Subcutaneous abdominal adipose tissue (tissue), 5 donors: ENCODE data around the gene CXCL9.
"Not testable (repeated sequence)": the region's sequence is repeated elsewhere in the genome, so short reads cannot be mapped to it uniquely, and the experiment has no call there.

Experiments used
- H3K27ac ChIP-seq: one replicate; pipeline ENCODE4 v1.7.0; 2013; ENCODE audit warnings: low read depth, mild to moderate bottlenecking, inconsistent platforms, low read length, moderate library complexity
- H3K27me3 ChIP-seq, 5 donors: one replicate each; pipeline ENCODE4 v1.7.0; 2013; ENCODE audit warnings: low read length in 5 of 5, inconsistent platforms in 1 of 5; ENCODE audit not compliant: control insufficient read depth in 5 of 5, insufficient read depth in 4 of 5
- H3K36me3 ChIP-seq, 5 donors: one replicate each; pipeline ENCODE4 v1.7.0; 2013; ENCODE audit warnings: low read length in 5 of 5; ENCODE audit not compliant: control insufficient read depth in 5 of 5, insufficient read depth in 5 of 5
- H3K4me1 ChIP-seq, 5 donors: one replicate each; pipeline ENCODE4 v1.7.0; 2013; ENCODE audit warnings: low read length in 5 of 5, mild to moderate bottlenecking in 3 of 5, moderate library complexity in 1 of 5; ENCODE audit not compliant: control insufficient read depth in 5 of 5, insufficient read depth in 5 of 5
- H3K4me3 ChIP-seq, 5 donors: one replicate each; pipeline ENCODE4 v1.7.0; 2013; ENCODE audit warnings: low read length in 5 of 5, low read depth in 1 of 5
- H3K9ac ChIP-seq, 5 donors: one replicate each; pipeline ENCODE4 v1.7.0; 2013; ENCODE audit warnings: low read length in 5 of 5, mild to moderate bottlenecking in 4 of 5, moderate library complexity in 3 of 5
- H3K9me3 ChIP-seq, 5 donors: one replicate each; pipeline ENCODE4 v1.7.0; 2013; ENCODE audit warnings: low read length in 5 of 5; ENCODE audit not compliant: control insufficient read depth in 5 of 5
- donor health status: healthy.
- donor health status: healthy.
- donor health status: healthy.
- donor health status: healthy.
- donor health status: healthy.

Gene CXCL9

GRCh38 chr4:76007089-76007862 lies at the start of gene CXCL9:
TSS of gene CXCL9 (minus strand) at chr4:76007509. CDS start at chr4:76007449, 60 bp downstream.
- Histone ChIP-seq H3K4me3 (no peak within 1 kb of the TSS), H3K36me3 (no peaks in the 10 kb centered on the region), H3K27ac (no peak within 1 kb of the TSS), H3K4me1 (peaks cover 3 to 19% (median 13%) of the 10 kb centered on the region in 5 donors), H3K9ac (no peak within 1 kb of the TSS), H3K9me3 (no peaks in the 10 kb centered on the region), H3K27me3 (no peaks in the 10 kb centered on the region)

GRCh38 chr4:76055421-76055820 lies 48.1 kb upstream of the CXCL9 start:
- Histone ChIP-seq H3K27ac (no peak overlapping the region), H3K4me3 (no peak overlapping the region)

GRCh38 chr4:76055016-76055415 lies 47.7 kb upstream of the CXCL9 start:
- no peaks in the 10 kb centered on the region for H3K4me1 ChIP-seq
- H3K9ac ChIP-seq, result no peak overlapping the region
- H3K9me3 ChIP-seq, result no peaks in the 10 kb centered on the region
- peaks cover 0 to 8% (median 0%) of the 10 kb centered on the region in 5 donors for H3K27me3 ChIP-seq
- no peak overlapping the region for H3K4me3 ChIP-seq
- H3K27ac ChIP-seq, result no peak overlapping the region
- no peaks in the 10 kb centered on the region for H3K36me3 ChIP-seq

More at GRCh38 chr4:76055421-76055820, 48.1 kb upstream of the CXCL9 start:
- H3K9ac ChIP-seq, result no peak overlapping the region
- no peaks in the 10 kb centered on the region for H3K4me1 ChIP-seq
- H3K9me3 ChIP-seq, result no peaks in the 10 kb centered on the region
- no peaks in the 10 kb centered on the region for H3K36me3 ChIP-seq
- H3K27me3 ChIP-seq, result peaks cover 0 to 8% (median 0%) of the 10 kb centered on the region in 5 donors

- Histone ChIP-seq H3K4me3 (no peak overlapping the region), H3K27ac (no peak overlapping the region), H3K4me1 (no peaks in the 10 kb centered on the region), H3K36me3 (no peaks in the 10 kb centered on the region), H3K27me3 (peaks cover 0 to 8% (median 0%) of the 10 kb centered on the region in 5 donors), H3K9me3 (no peaks in the 10 kb centered on the region), H3K9ac (no peak overlapping the region)
Observed at GRCh38 chr4:76053730-76054129, 46.4 kb upstream of the CXCL9 start.

- not testable (repeated sequence) for H3K36me3 ChIP-seq, H3K9ac ChIP-seq, H3K27me3 ChIP-seq, H3K9me3 ChIP-seq, H3K4me1 ChIP-seq, H3K27ac ChIP-seq, H3K4me3 ChIP-seq
Observed at GRCh38 chr4:76050560-76051050, 43.3 kb upstream of the CXCL9 start.

GRCh38 chr4:76049860-76050416 lies 42.6 kb upstream of the CXCL9 start:
- H3K9ac ChIP-seq, H3K4me3 ChIP-seq, H3K27me3 ChIP-seq, H3K9me3 ChIP-seq, H3K36me3 ChIP-seq, H3K27ac ChIP-seq, H3K4me1 ChIP-seq: not testable (repeated sequence)

GRCh38 chr4:76044686-76045085 lies 37.4 kb upstream of the CXCL9 start:
- H3K9ac ChIP-seq, H3K4me1 ChIP-seq, H3K9me3 ChIP-seq, H3K36me3 ChIP-seq, H3K27me3 ChIP-seq, H3K27ac ChIP-seq, H3K4me3 ChIP-seq: not testable (repeated sequence)

GRCh38 chr4:76043306-76043705 lies 36.0 kb upstream of the CXCL9 start:
- H3K9ac ChIP-seq, H3K27ac ChIP-seq, H3K4me3 ChIP-seq: not testable (repeated sequence)

GRCh38 chr4:76042241-76042998 lies 35.1 kb upstream of the CXCL9 start:
- not testable (repeated sequence) for H3K27ac ChIP-seq, H3K27me3 ChIP-seq, H3K36me3 ChIP-seq, H3K4me3 ChIP-seq, H3K9ac ChIP-seq, H3K9me3 ChIP-seq, H3K4me1 ChIP-seq

More at GRCh38 chr4:76043306-76043705, 36.0 kb upstream of the CXCL9 start:
- H3K4me1 ChIP-seq, H3K9me3 ChIP-seq, H3K27me3 ChIP-seq, H3K36me3 ChIP-seq: not testable (repeated sequence)

- H3K36me3 ChIP-seq, result no peaks in the 10 kb centered on the region
- no peak overlapping the region for H3K4me3 ChIP-seq
- H3K9me3 ChIP-seq, result no peaks in the 10 kb centered on the region
- peaks cover 0 to 7% (median 0%) of the 10 kb centered on the region in 5 donors for H3K27me3 ChIP-seq
- no peak overlapping the region for H3K27ac ChIP-seq
- H3K4me1 ChIP-seq, result peaks cover 0 to 3% (median 0%) of the 10 kb centered on the region in 5 donors
- H3K9ac ChIP-seq, result no peak overlapping the region
Observed at GRCh38 chr4:76036855-76037254, 29.5 kb upstream of the CXCL9 start.
